Suprapubic skin (tissue), 4 donors: ENCODE data around the gene ALAS1. TPM values are rescaled to one million over a fixed set of nuclear protein-coding genes. Genes with fewer than 3 reads are reported as not detected.

Source experiments
- DNase-seq, 2 donors: peaks; one replicate each; pipeline ENCODE4 v3.0.0-alpha.2; 2019; ENCODE audit warnings: low spot score in 2 of 2
- H3K27ac ChIP-seq: fragments of 200-600 bp; sonication (generic); one replicate; pipeline ENCODE4 v1.5.1; 2019
- H3K27me3 ChIP-seq: fragments of 200-600 bp; sonication (generic); one replicate; pipeline ENCODE4 v1.5.1; 2019
- H3K36me3 ChIP-seq: fragments of 200-600 bp; sonication (generic); one replicate; pipeline ENCODE4 v1.5.1; 2019
- H3K4me1 ChIP-seq: fragments of 200-600 bp; sonication (generic); one replicate; pipeline ENCODE4 v1.5.1; 2019
- H3K4me3 ChIP-seq: fragments of 200-600 bp; sonication (generic); one replicate; pipeline ENCODE4 v1.5.1; 2019; ENCODE audit warnings: mild to moderate bottlenecking
- H3K9me3 ChIP-seq: fragments of 200-600 bp; sonication (generic); one replicate; pipeline ENCODE4 v1.5.1; 2019
- EP300 ChIP-seq: sonication (generic); formaldehyde crosslinking; IDR thresholded peaks from one replicate; pipeline ENCODE4 v1.6.1; 2017; ENCODE audit warnings: antibody characterized with exemption
- POLR2A ChIP-seq, 2 donors: fragments of 450-650 bp; IDR thresholded peaks; one replicate each; pipeline ENCODE4 v1.6.1; 2017; ENCODE audit warnings: antibody characterized with exemption in 2 of 2, mild to moderate bottlenecking in 2 of 2, moderate library complexity in 2 of 2
- POLR2AphosphoS5 ChIP-seq, 3 donors: sonication (generic); formaldehyde crosslinking; IDR thresholded peaks; one replicate each; pipeline ENCODE4 v1.6.1; 2017; ENCODE audit warnings: antibody characterized with exemption in 3 of 3
- WGBS: methylation state at CpG from one replicate; pipeline ENCODE4 v1.1.5; 2018; 5-methylcytosine and 5-hydroxymethylcytosine counted together
- total RNA-seq, 4 donors: library from RNA; depleted of rRNA; stranded (reverse); fragments of >200 nt; gene quantifications; one replicate each; pipeline ENCODE4 v1.1.0, GENCODE V29; 2016
- TF ChIP-seq, protein P1 (sequence below), 2 donors: fragments of 200-600 bp in 1 of 2; fragments of 450-650 bp in 1 of 2; sonication (generic) in 1 of 2; IDR thresholded peaks; one replicate each; pipeline ENCODE4 v1.5.1; 2016 to 2019; ENCODE audit warnings: antibody characterized with exemption in 2 of 2, mild to moderate bottlenecking in 1 of 2, moderate library complexity in 1 of 2

Gene ALAS1
- total RNA-seq, 4 donors from 2014 or later, result 28.8 to 54.4 (median 31.9) TPM

DNA sequence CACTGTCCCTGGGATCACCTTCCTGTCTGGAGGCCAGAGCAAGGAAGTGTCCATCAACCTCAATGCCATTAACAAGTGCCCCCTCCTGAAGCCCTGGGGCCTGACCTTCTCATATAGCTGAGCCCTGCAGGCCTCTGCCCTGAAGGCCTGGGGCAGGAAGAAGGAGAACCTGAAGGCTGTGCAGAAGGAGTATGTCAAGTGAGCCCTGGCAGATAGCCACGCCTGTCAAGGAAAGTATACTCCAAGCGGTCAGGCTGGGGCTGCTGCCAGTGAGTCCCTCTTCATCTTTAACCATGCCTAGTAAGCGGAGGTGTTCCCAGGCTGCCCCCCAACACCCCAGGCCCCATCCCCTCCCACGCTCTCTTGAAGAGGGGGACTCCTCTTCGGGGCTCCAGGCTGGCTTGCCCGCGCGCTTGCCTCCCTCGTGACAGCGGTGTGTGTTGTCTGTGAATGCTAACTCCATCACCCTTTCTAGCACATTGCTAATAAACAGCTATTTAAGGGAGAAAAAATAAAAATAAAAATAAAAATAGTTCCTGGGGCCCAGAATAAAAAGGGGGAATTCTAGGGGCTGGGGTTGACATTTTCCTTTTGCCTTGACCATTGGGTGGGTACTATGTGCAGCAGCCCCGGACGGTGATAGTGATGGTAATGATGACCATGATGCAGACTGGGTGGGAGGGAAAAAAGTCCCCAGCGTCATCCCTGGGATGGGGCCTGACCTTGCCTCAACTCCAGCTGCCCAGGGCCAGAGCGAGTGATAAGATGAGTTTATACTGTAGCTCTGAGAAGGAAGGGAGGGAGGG lies 3.3 kb upstream of the ALAS1 start:
- TF ChIP-seq, protein P1, sequence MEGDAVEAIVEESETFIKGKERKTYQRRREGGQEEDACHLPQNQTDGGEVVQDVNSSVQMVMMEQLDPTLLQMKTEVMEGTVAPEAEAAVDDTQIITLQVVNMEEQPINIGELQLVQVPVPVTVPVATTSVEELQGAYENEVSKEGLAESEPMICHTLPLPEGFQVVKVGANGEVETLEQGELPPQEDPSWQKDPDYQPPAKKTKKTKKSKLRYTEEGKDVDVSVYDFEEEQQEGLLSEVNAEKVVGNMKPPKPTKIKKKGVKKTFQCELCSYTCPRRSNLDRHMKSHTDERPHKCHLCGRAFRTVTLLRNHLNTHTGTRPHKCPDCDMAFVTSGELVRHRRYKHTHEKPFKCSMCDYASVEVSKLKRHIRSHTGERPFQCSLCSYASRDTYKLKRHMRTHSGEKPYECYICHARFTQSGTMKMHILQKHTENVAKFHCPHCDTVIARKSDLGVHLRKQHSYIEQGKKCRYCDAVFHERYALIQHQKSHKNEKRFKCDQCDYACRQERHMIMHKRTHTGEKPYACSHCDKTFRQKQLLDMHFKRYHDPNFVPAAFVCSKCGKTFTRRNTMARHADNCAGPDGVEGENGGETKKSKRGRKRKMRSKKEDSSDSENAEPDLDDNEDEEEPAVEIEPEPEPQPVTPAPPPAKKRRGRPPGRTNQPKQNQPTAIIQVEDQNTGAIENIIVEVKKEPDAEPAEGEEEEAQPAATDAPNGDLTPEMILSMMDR (IDR thresholded peaks at IDR 0.05), result no peak
- no peak for TF ChIP-seq POLR2A (IDR thresholded peaks at IDR 0.05)
- TF ChIP-seq POLR2AphosphoS5 (IDR thresholded peaks at IDR 0.05), result no peak
- no peak for TF ChIP-seq EP300
- no peak for DNase-seq
- H3K27ac ChIP-seq, result no peak overlapping the region
- no peaks in the 10 kb centered on the region for H3K27me3 ChIP-seq
- WGBS, result 93% methylated on average over 14 of the region's 14 CpGs
- H3K4me3 ChIP-seq, result no peak overlapping the region
- peaks cover 55% of the 10 kb centered on the region for H3K4me1 ChIP-seq
- H3K36me3 ChIP-seq, result no peaks in the 10 kb centered on the region
- no peaks in the 10 kb centered on the region for H3K9me3 ChIP-seq

DNA sequence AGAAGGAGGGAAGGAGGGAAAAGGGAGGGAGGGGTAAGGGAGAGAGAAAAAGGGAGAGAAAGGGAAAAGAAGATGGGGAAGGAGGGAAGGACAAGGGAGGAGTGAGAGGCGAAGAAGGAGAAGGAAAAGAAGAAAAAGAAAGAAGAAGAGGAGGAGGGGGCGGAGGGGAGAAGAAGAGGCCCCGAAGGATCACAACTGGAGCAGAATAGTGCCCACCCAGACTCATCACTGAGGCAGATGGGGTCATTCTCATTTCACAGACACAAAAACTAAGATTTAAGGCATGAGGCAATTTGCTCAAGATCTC lies 2.7 kb upstream of the ALAS1 start:
- WGBS, result 86% methylated on average over 3 of the region's 3 CpGs

DNA sequence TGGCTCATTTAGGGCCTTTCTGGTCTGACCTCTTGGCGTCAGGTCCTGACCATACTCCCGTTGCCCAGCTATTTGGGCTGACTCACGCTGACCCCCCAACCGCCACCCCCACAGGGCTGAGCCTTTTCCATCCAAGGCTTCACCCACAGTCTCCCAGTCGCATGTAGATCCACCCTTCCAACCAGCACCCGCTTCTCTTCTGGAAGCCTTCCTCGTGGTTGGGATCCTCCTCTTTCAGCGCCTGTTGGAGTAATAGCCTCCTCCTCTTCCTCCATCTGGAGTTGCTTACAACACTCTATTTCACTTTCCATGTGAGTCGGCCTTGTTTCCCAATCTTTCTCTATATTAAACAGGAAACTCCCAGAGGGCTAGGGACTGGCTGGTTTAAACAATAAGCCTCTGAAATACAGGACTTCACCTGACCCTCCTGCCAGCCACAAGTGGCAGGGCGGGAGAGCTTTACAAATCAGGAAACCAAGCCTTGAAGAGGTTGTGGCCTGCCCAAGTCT lies 2.1 kb upstream of the ALAS1 start:
- Histone ChIP-seq H3K9me3 (no peaks in the 10 kb centered on the region), H3K27ac (peak overlapping the region; percentile 68), H3K36me3 (no peaks in the 10 kb centered on the region), H3K4me3 (no peak overlapping the region), H3K27me3 (no peaks in the 10 kb centered on the region), H3K4me1 (peaks cover 50% of the 10 kb centered on the region)
- WGBS, result 56% methylated on average over 10 of the region's 10 CpGs
- no peak for DNase-seq
- TF ChIP-seq POLR2A (IDR thresholded peaks at IDR 0.05) (no peak), EP300 (no peak), POLR2AphosphoS5 (IDR thresholded peaks at IDR 0.05) (no peak)
- TF ChIP-seq, protein P1 (IDR thresholded peaks at IDR 0.05), result no peak

More for the DNA sequence above, 2.7 kb upstream of the ALAS1 start:
- Histone ChIP-seq H3K36me3 (no peaks in the 10 kb centered on the region), H3K4me3 (no peak overlapping the region), H3K4me1 (peaks cover 51% of the 10 kb centered on the region), H3K9me3 (no peaks in the 10 kb centered on the region), H3K27ac (no peak overlapping the region), H3K27me3 (no peaks in the 10 kb centered on the region)
- DNase-seq, result no peak
- TF ChIP-seq EP300 (no peak), POLR2A (IDR thresholded peaks at IDR 0.05) (no peak), POLR2AphosphoS5 (IDR thresholded peaks at IDR 0.05) (no peak)
- TF ChIP-seq, protein P1 (IDR thresholded peaks at IDR 0.05), result no peak

DNA sequence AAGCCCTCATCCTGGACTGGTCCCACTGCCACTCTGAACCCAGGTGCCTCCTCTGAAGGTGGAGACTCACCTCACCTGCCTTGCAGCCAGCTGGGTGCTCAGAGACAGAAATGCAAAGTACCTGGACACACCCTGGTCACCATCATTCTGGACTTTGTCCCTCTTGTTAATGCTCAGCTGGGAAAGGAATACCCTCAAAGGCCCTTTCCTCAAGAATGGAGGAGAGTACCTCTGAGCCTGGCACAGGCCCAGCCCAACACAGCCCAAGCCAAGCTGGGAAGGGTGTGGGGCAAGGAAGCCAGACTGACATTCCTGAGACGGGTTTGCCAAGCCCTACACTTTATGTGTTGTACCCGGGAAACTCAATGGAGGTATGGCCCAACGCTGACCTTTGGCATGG lies 983 bp upstream of the ALAS1 start:
- no peaks in the 10 kb centered on the region for H3K9me3 ChIP-seq
- no peak for DNase-seq
- H3K4me3 ChIP-seq, result no peak overlapping the region
- H3K36me3 ChIP-seq, result no peaks in the 10 kb centered on the region
- peak overlapping the region; percentile 68 for H3K27ac ChIP-seq
- no peak for TF ChIP-seq POLR2AphosphoS5 (IDR thresholded peaks at IDR 0.05)
- TF ChIP-seq, protein P1 (IDR thresholded peaks at IDR 0.05), result no peak
- no peak for TF ChIP-seq POLR2A (IDR thresholded peaks at IDR 0.05)
- no peak for TF ChIP-seq EP300
- WGBS, result 39% methylated on average over 3 of the region's 3 CpGs
- peaks cover 51% of the 10 kb centered on the region for H3K4me1 ChIP-seq
- no peaks in the 10 kb centered on the region for H3K27me3 ChIP-seq

DNA sequence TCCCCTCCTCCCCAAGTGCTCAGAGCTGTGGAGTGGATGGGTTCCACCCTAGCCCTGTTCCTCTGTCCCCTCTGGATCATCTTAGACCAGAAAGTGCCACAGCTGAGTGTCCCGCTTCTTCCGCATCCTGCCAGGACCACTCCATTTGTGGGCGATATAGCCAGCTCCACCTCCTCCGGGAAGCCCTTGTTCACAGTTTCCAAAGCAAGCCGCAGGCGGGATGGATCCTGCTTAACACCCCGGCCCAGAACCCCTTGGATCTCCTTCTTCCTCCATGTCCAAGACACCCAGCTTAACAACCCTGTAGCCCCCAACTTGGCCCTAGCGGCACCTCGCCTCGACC lies 490 bp upstream of the ALAS1 start:
- H3K4me3 ChIP-seq, result peak overlapping the region; percentile 72
- H3K4me1 ChIP-seq, result peaks cover 51% of the 10 kb centered on the region
- H3K27me3 ChIP-seq, result no peaks in the 10 kb centered on the region
- 42% methylated on average over 10 of the region's 10 CpGs for WGBS
- TF ChIP-seq POLR2AphosphoS5 (IDR thresholded peaks at IDR 0.05), result no peak
- TF ChIP-seq, protein P1 (IDR thresholded peaks at IDR 0.05), result no peak
- no peak for TF ChIP-seq POLR2A (IDR thresholded peaks at IDR 0.05)
- no peak for TF ChIP-seq EP300
- DNase-seq, result no peak
- H3K27ac ChIP-seq, result peak overlapping the region; percentile 68
- H3K9me3 ChIP-seq, result no peaks in the 10 kb centered on the region
- H3K36me3 ChIP-seq, result peaks cover 3% of the 10 kb centered on the region
